Activated gamma-delta T cell treated with Interleukin-2 at 50 U/mL for 16 hours (primary cell): ENCODE measurements around the gene GSTM5.
"Not testable (repeated sequence)": the region's sequence is repeated elsewhere in the genome, so short reads cannot be mapped to it uniquely, and the experiment has no call there.

Experiments used
- DNase-seq: peaks from one replicate; pipeline ENCODE4 v3.0.0-alpha.2; 2020

Gene GSTM5

GRCh38 chr1:109762821-109763645 lies 51.0 kb downstream of the GSTM5 start:
- no peak for DNase-seq

DNA sequence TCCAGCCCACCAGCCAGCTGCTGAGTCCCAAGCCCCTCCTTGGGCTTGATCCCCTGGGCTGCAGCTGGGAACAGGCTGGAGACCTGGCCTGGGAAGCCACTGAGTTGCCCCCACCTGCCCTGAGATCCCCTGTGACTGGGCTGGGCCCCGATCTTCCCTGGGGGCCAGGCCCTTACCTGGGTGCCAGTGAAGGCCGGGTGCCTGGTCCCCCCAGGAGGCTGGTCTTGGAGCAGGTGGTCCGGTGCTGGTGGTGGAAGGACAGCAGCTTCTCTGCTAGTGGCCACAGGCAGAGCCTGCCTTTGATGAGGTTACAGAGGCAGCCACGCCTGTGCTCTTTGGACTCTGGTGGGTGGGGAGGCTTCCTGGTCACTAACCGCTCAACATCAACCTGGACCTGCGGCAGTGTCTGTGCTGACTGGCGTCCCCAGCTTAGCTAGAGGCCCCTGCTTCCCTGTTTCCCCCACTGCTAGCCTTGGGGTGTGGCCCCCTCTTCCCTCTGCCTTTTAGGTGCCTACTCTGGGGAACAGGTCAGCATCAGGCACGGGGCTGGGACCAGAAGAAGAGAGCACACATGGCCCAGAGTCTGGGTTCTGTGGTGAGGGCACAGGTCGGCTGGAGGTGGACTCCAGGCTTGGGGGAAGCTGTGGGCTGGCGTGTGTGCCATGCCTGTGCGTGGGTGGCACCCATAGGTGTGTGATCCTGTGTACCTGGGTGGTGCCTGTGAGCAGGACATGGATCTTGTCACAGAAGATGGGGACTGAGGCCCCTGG lies 51.8 kb downstream of the GSTM5 start, which contains the start of gene EPS8L3:
Gene EPS8L3, minus strand, starts transcription at position 278 of the 770 bp plus-strand sequence. CDS start 2,174 bp downstream, outside the sequence.
- DNase-seq: no peak

- DNase-seq: no peak
Observed at GRCh38 chr1:109764561-109765482, 52.8 kb downstream of the GSTM5 start.

DNA sequence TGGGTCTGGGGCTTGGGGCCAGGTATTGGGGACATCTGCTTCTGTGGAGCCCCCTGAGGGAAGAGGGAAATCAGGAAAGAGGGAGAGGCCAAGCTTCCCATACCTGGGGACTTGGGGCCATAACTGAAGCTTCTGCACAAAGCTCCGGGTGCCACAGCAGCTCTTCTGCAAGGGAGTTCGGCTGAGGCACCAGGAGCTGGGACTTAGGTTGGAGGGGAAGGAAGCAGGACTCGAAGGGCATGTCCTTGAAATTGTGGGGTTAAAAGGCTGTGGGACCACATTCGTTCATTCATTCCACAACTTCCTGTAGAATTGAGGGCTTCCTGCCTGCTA lies 53.4 kb downstream of the GSTM5 start:
- DNase-seq: no peak

- DNase-seq: no peak
Observed at GRCh38 chr1:109765896-109766615, 54.0 kb downstream of the GSTM5 start.

DNA sequence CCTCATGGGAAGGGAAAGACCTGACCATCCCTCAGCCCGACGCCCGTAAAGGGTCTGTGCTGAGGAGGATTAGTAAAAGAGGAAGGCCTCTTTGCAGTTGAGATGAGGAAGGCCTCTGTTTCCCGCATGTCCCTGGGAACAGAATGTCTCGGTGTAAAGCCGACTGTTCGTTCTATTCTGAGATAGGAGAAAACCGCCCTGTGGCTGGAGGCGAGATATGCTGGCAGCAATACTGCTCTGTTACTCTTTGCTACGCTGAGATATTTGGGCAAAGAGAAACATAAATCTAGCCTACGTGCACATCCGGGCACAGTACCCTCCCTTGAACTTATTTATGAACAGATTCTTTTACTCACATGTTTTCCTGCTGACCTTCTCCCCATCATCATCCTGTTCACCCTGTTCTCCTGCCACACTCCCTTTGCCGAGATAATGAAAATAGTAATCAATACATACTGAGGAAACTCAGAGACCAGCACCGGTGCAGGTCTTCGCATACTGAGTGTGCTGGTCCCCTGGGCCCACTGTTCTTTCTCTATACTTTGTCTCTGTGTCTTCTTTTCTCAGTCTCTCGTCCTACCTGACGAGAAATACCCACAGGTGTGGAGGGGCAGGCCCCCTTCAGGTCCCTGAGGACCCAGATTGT lies 55.1 kb downstream of the GSTM5 start:
- DNase-seq: not testable (repeated sequence)
